K562 (cell line): ENCODE results near the gene SYT1. TPM values are rescaled to one million over a fixed set of nuclear protein-coding genes. Genes with fewer than 3 reads are reported as not detected.

Experiments
- ATAC-seq: fragments of 200-7000 bp; cut with Tn5 transposase; 3 replicates; pipeline ENCODE4 v1.9.1; 2020; ENCODE audit warnings: moderate library complexity
- BruUV-seq: library from RNA; stranded (reverse); fragments of 400-500 nt; replicated peaks from 2 replicates; lab custom pipeline; 2021; lab: Mats Ljungman, UMichigan
- CTCF ChIA-PET: fragments of 300-600 bp; formaldehyde crosslinking; extraction: SDS; loops from one replicate; lab custom pipeline; 2021; ENCODE audit warnings: low intra/inter-chr PET ratio; lab: Yijun Ruan, JAX
- POLR2A ChIA-PET: fragments of 300-600, 350-650 bp; sonication (Branson Sonifier 250); formaldehyde crosslinking; extraction: SDS; loops from one replicate; lab custom pipeline; 2021; ENCODE audit warnings: antibody characterized with exemption, inconsistent platforms; lab: Yijun Ruan, JAX
- DNase-seq, 4 experiments: peaks; one replicate each; pipeline versions ENCODE4 v3.0.0 to v3.0.0-alpha.2; 2011 to 2018; ENCODE audit warnings: low spot score in 3 of 4, mixed read lengths in 3 of 4; ENCODE audit errors: extremely low read depth in 1 of 4
- FAIRE-seq: peaks from 2 replicates; lab custom pipeline; 2011; peaks lifted over from hg19 to GRCh38; lab: Jason Lieb, UNC
- H2AFZ ChIP-seq: 2 replicates; pipeline ENCODE4 v1.6.0; 2011; ENCODE audit warnings: low read depth, low read length, control low read depth, inconsistent platforms
- H3K27ac ChIP-seq: fragments of 200-600 bp; 3 replicates; pipeline ENCODE4 v1.8.0; 2011; ENCODE audit warnings: low read depth, mild to moderate bottlenecking, control low read depth, inconsistent platforms, low read length, moderate library complexity, mixed read lengths; ENCODE audit errors: extremely low read depth
- H3K27me3 ChIP-seq, 2 experiments: fragments of 300-600 bp in 1 of 2; 2 replicates in 1 of 2; 3 replicates in 1 of 2; pipeline versions ENCODE4 v1.6.0 to v1.8.0; 2011; ENCODE audit warnings: inconsistent platforms in 2 of 2, low read length in 2 of 2, mild to moderate bottlenecking in 1 of 2, mixed read lengths in 1 of 2, moderate library complexity in 1 of 2; ENCODE audit not compliant: control insufficient read depth in 2 of 2, insufficient read depth in 2 of 2
- H3K36me3 ChIP-seq: fragments of 300-600 bp; 3 replicates; pipeline ENCODE4 v1.8.0; 2011; ENCODE audit warnings: mild to moderate bottlenecking, low read length, inconsistent platforms; ENCODE audit not compliant: control insufficient read depth, insufficient read depth
- H3K4me1 ChIP-seq, 2 experiments: fragments of 200-600 bp in 1 of 2; replicated peaks in 1 of 2; 2 replicates in 1 of 2; 3 replicates in 1 of 2; pipeline versions ENCODE4 v1.5.1 to v1.8.0; 2011; ENCODE audit warnings: inconsistent platforms in 2 of 2, low read length in 2 of 2, mild to moderate bottlenecking in 1 of 2, mixed read lengths in 1 of 2, moderate library complexity in 1 of 2; ENCODE audit not compliant: control insufficient read depth in 2 of 2, insufficient read depth in 2 of 2
- H3K4me2 ChIP-seq: 2 replicates; pipeline ENCODE4 v1.6.1; 2011; ENCODE audit warnings: low read length, control low read depth, inconsistent platforms, mixed read lengths; ENCODE audit not compliant: insufficient read depth
- H3K4me3 ChIP-seq: fragments of 200-600 bp; sonication (generic), shearing (Covaris generic); 2 replicates; pipeline ENCODE4 v1.5.1; 2016; ENCODE audit warnings: control low read depth, inconsistent platforms
- H3K79me2 ChIP-seq: fragments of 200-600 bp; 3 replicates; pipeline ENCODE4 v1.8.0; 2011; ENCODE audit warnings: low read length, inconsistent platforms; ENCODE audit not compliant: control insufficient read depth, insufficient read depth
- H3K9ac ChIP-seq, 2 experiments: 2 replicates each; pipeline versions ENCODE4 v1.6.0 to v1.6.1; 2011; ENCODE audit warnings: low read depth in 2 of 2, low read length in 2 of 2, control low read depth in 1 of 2, inconsistent platforms in 1 of 2, mild to moderate bottlenecking in 1 of 2, mixed read lengths in 1 of 2; ENCODE audit not compliant: insufficient read depth in 1 of 2
- H3K9me1 ChIP-seq: one replicate; pipeline ENCODE4 v1.6.0; 2011; ENCODE audit warnings: inconsistent platforms, mild to moderate bottlenecking, low read length, moderate library complexity; ENCODE audit not compliant: control insufficient read depth, insufficient read depth
- H3K9me3 ChIP-seq: replicated peaks from 2 replicates; pipeline ENCODE4 v1.5.1; 2011; ENCODE audit warnings: low read depth, low read length, inconsistent platforms; ENCODE audit not compliant: control insufficient read depth, insufficient read depth
- H4K20me1 ChIP-seq: replicated peaks from 2 replicates; pipeline ENCODE4 v1.6.1; 2011; ENCODE audit warnings: low read length, inconsistent platforms, mixed read lengths; ENCODE audit not compliant: control insufficient read depth, insufficient read depth
- E4F1 ChIP-seq: fragments of 250-450 bp; sonication (Bioruptor Pico); IDR thresholded peaks from 2 replicates; pipeline ENCODE4 v1.5.0; 2021; ENCODE audit warnings: mild to moderate bottlenecking, borderline replicate concordance
- HDGF ChIP-seq: fragments of 450-650 bp; IDR thresholded peaks from 2 replicates; pipeline ENCODE4 v1.6.1; 2016
- KLF6 ChIP-seq: fragments of 250-450 bp; sonication (Bioruptor Pico); IDR thresholded peaks from 2 replicates; pipeline ENCODE4 v1.4.0; 2020; ENCODE audit warnings: mild to moderate bottlenecking, moderate library complexity, borderline replicate concordance
- MED1 ChIP-seq: sonication (generic); formaldehyde crosslinking; IDR thresholded peaks from 2 replicates; pipeline ENCODE4 v1.8.1; 2023; ENCODE audit warnings: missing genetic modification reagents, borderline replicate concordance
- ZNF121 ChIP-seq: sonication (generic); formaldehyde crosslinking; conservative IDR thresholded peaks from 2 replicates; pipeline ENCODE4 v1.8.0; 2022; ENCODE audit warnings: missing genetic modification reagents
- ZNF445 ChIP-seq: fragments of 250-450 bp; sonication (Bioruptor Pico); IDR thresholded peaks from 2 replicates; pipeline ENCODE4 v1.4.0; 2020; ENCODE audit warnings: low read depth, mild to moderate bottlenecking, moderate library complexity
- WGBS: fragments of 100-300 bp; shearing (Covaris generic); methylation state at CpG from one replicate; pipeline ENCODE4 v1.1.6; 2016; ENCODE audit warnings: low coverage, mixed read lengths; ENCODE audit not compliant: insufficient coverage; ENCODE audit errors: missing lambda C conversion rate; 5-methylcytosine and 5-hydroxymethylcytosine counted together
- in situ Hi-C: fragments of 300-500 bp; cut with MboI; formaldehyde crosslinking; loops from 4 replicates; pipeline ENCODE4 v1.15.0; 2018; ENCODE audit warnings: inconsistent platforms, mixed read lengths
- intact Hi-C: fragments of 100-400 bp; cut with micrococcal nuclease; formaldehyde crosslinking; loops from 2 replicates; pipeline ENCODE4 v1.14.2; 2022
- polyA plus RNA-seq, 8 experiments: library from polyadenylated mRNA; depleted of rRNA in 4 of 8; stranded (reverse) in 5 of 8; unstranded in 3 of 8; fragments of >200 nt; fragmentation: Nextera tagmentation in 2 of 8; fragmentation: Illumina TruSeq in 1 of 8; extraction: Ambion mirVana in 2 of 8; extraction: Trizol in 1 of 8; gene quantifications; 2 replicates each; pipeline versions ENCODE4 v1.2.1 to v1.2.3, GENCODE V29; 2011 to 2014; ENCODE audit warnings: inconsistent platforms in 1 of 8, missing spikeins in 1 of 8
- total RNA-seq, 7 experiments: library from RNA; depleted of rRNA in 6 of 7; stranded (reverse); fragments of >200 nt in 6 of 7; fragmentation: Illumina TruSeq in 2 of 7; extraction: Trizol in 2 of 7; gene quantifications; 2 replicates each; pipeline versions ENCODE4 v1.2.1 to v1.2.3, GENCODE V29; 2011 to 2021; ENCODE audit warnings: low replicate concordance in 1 of 7
- TF ChIP-seq, protein P1 (sequence below): IDR thresholded peaks from 2 replicates; pipeline ENCODE4 v1.6.1; 2011; ENCODE audit warnings: borderline replicate concordance, low read depth, mild to moderate bottlenecking, moderate library complexity, low read length; ENCODE audit not compliant: insufficient read depth, poor library complexity, severe bottlenecking

The SYT1 gene
- total and polyA plus RNA-seq, 9 of the 15 experiments (the other 6 are each of a cell fraction or from before 2014, with no cell fraction given), result 0.03 to 0.13 (median 0.07) TPM; not detected in 4

DNA sequence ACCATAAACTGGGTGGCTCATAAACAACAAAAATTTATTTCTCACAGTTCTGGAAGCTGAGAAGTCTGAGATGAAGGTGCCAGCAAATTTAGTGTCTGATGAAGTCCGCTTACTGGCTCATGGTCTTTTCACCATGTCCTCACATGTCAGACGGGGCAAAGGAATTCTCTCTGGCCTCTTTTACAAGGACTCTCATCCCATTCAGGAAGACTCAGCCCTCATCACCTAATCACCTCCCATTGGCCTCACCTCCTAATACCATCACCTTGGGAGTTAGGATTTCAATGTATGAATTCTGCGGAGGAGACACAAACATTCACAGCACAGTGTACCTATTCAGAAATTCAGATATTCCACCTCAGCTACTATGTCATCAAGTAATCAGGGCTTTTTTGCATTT, 468.6 kb downstream of the SYT1 start (continued):
- TF ChIP-seq E4F1 (CRISPR knock-in tag), result no peak
- TF ChIP-seq, protein P1, sequence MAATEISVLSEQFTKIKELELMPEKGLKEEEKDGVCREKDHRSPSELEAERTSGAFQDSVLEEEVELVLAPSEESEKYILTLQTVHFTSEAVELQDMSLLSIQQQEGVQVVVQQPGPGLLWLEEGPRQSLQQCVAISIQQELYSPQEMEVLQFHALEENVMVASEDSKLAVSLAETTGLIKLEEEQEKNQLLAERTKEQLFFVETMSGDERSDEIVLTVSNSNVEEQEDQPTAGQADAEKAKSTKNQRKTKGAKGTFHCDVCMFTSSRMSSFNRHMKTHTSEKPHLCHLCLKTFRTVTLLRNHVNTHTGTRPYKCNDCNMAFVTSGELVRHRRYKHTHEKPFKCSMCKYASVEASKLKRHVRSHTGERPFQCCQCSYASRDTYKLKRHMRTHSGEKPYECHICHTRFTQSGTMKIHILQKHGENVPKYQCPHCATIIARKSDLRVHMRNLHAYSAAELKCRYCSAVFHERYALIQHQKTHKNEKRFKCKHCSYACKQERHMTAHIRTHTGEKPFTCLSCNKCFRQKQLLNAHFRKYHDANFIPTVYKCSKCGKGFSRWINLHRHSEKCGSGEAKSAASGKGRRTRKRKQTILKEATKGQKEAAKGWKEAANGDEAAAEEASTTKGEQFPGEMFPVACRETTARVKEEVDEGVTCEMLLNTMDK, result no peak
- no peak for TF ChIP-seq ZNF445 (CRISPR knock-in tag)
- TF ChIP-seq, all 486 proteins: peak for 0

DNA sequence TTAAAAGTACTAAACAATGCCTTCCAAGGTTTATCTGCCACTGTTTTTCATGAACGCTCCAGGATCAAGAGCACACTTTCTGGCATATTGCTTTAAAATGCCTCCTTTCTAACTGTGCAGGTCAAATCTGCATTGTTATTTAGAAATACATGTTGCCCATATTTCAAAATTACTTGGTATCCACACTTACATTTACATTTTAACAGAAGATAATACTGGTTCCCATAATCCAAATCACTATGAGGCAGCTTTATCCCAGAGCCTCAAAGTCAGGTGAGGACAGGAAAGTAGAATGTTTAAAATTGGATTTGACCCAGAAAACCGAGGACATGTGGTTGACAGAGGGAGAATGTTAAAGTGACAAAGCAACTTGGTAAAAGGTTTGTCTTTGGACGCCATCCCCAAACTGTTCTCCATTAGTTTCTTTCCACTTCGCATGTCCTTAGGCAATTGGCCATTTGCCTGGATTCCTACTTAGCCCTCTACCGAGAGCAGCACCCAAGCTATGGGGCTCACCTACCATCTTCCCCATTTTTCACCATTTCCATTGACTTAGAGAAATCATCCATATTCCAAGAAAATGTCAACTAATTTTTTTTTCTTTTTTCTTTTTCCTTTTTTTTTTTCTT, 473.2 kb downstream of the SYT1 start:
- in situ Hi-C loops, result no loop called here
- ATAC-seq (no peak), FAIRE-seq (no peak)

More for the DNA sequence above, 473.2 kb downstream of the SYT1 start:
- ChIA-PET CTCF (no interaction called here), POLR2A (no interaction called here)
- WGBS, result 0% methylated on average over 5 of the region's 5 CpGs
- H3K9me3 ChIP-seq, result no peaks in the 10 kb centered on the region
- no peaks in the 10 kb centered on the region for H3K4me1 ChIP-seq
- H3K9ac ChIP-seq, result no peak overlapping the region
- H3K4me3 ChIP-seq, result no peak overlapping the region
- H3K79me2 ChIP-seq, result no peaks in the 10 kb centered on the region
- BruUV-seq, result no TSS peak
- no peak overlapping the region for H3K27ac ChIP-seq
- no peaks in the 10 kb centered on the region for H3K36me3 ChIP-seq
- no peaks in the 10 kb centered on the region for H3K9me1 ChIP-seq
- TF ChIP-seq MED1 (CRISPR knock-in tag) (no peak), ZNF121 (CRISPR knock-in tag) (no peak), HDGF (no peak), KLF6 (no peak)
- H2AFZ ChIP-seq, result no peak overlapping the region
- intact Hi-C loops, result no loop called here
- H3K27me3 ChIP-seq, result no peaks in the 10 kb centered on the region
- H3K4me2 ChIP-seq, result no peak overlapping the region
- H4K20me1 ChIP-seq, result no peaks in the 10 kb centered on the region
- no peak for DNase-seq
